Right lobe of liver (tissue), 6 donors: ENCODE measurements around the gene NTN1. TPM values are rescaled to one million over a fixed set of nuclear protein-coding genes. Genes with fewer than 3 reads are reported as not detected.

Experiments used
- ATAC-seq, 4 donors: fragments of 200-7000 bp; cut with Tn5 transposase; one replicate each; pipeline ENCODE4 v1.9.1; 2020; ENCODE audit warnings: mild to moderate bottlenecking in 4 of 4, moderate library complexity in 4 of 4
- DNase-seq, 3 donors: peaks; one replicate each; pipeline ENCODE4 v3.0.0-alpha.2; 2020
- H3K27ac ChIP-seq, 3 donors: fragments of 200-600 bp; one replicate each; pipeline ENCODE4 v1.8.0; 2022
- H3K27me3 ChIP-seq, 2 donors: fragments of 200-600 bp; one replicate each; pipeline ENCODE4 v1.8.0; 2022
- H3K36me3 ChIP-seq, 4 donors: fragments of 200-600 bp; sonication (generic) in 1 of 4; one replicate each; pipeline versions ENCODE4 v1.5.1 to v1.8.0; 2017 to 2022; ENCODE audit warnings: control low read depth in 1 of 4
- H3K4me1 ChIP-seq, 4 donors: fragments of 200-600 bp; sonication (generic) in 1 of 4; one replicate each; pipeline versions ENCODE4 v1.5.1 to v1.8.0; 2017 to 2022; ENCODE audit warnings: control low read depth in 1 of 4
- H3K4me3 ChIP-seq, 3 donors: fragments of 200-600 bp; one replicate each; pipeline ENCODE4 v1.8.0; 2022
- H3K9me3 ChIP-seq, 4 donors: fragments of 200-600 bp; sonication (generic) in 1 of 4; one replicate each; pipeline versions ENCODE4 v1.5.1 to v1.8.0; 2017 to 2022; ENCODE audit warnings: control low read depth in 1 of 4
- CTCF ChIP-seq, 4 donors: fragments of 200-600 bp in 3 of 4; fragments of 450-650 bp in 1 of 4; IDR thresholded peaks; one replicate each; pipeline versions ENCODE4 v1.5.1 to v1.8.0; 2016 to 2022; ENCODE audit warnings: antibody characterized with exemption in 4 of 4, mild to moderate bottlenecking in 2 of 4
- POLR2A ChIP-seq: fragments of 450-650 bp; IDR thresholded peaks from one replicate; pipeline ENCODE4 v1.6.1; 2017; ENCODE audit warnings: antibody characterized with exemption, mild to moderate bottlenecking
- WGBS: methylation state at CpG from one replicate; pipeline ENCODE4 v1.1.6; 2018; ENCODE audit warnings: low coverage, low lambda C conversion rate; ENCODE audit not compliant: insufficient coverage; ENCODE audit errors: missing lambda C conversion rate; 5-methylcytosine and 5-hydroxymethylcytosine counted together
- intact Hi-C, 2 donors: fragments of 100-400 bp; cut with DNase I; formaldehyde crosslinking; loops; one replicate each; pipeline versions ENCODE4 v1.11.2 to v1.14.1; 2022
- total RNA-seq, 6 experiments: library from RNA; depleted of rRNA in 2 of 6; stranded (reverse); fragments of >200 nt in 2 of 6; fragmentation: NEBNext Ultra II Directional in 3 of 6; extraction: Animal tissue kit (Norgen Biotek cat#: 25700) in 3 of 6; gene quantifications; one replicate each; pipeline versions ENCODE4 v1.1.0 to v1.2.4, GENCODE V29; 2016 to 2023
- donor health status: DM: no; HTN: yes; CAD: no.
- donor health status: DM: no; HTN: no; CAD: no.
- donor health status: DM: no; HTN: no; CAD: no.
- donor health status: DM: no; HTN: yes; CAD: no.
- donor health status: DM: no; HTN: yes; CAD: no.

The NTN1 gene
- total RNA-seq, 6 experiments from 2014 or later: 3.5 to 12.5 (median 8.5) TPM

- Histone ChIP-seq H3K27me3 (no peaks in the 10 kb centered on the region), H3K27ac (no peak overlapping the region), H3K4me3 (no peak overlapping the region), H3K36me3 (no peaks in the 10 kb centered on the region), H3K9me3 (no peaks in the 10 kb centered on the region), H3K4me1 (no peaks in the 10 kb centered on the region)
- intact Hi-C loops: no loop called here
- TF ChIP-seq CTCF (IDR thresholded peaks at IDR 0.05) (no peak), POLR2A (no peak)
- no peak for ATAC-seq
- no peak for DNase-seq
- WGBS: 89% methylated on average over 1 of the region's 1 CpG
Observed at GRCh38 chr17:9035249-9035648, 13.9 kb downstream of the NTN1 start.

GRCh38 chr17:9036336-9036735 is 15.0 kb downstream of the NTN1 start:
- ATAC-seq: no peak
- WGBS: 67% methylated on average over 3 of the region's 4 CpGs
- intact Hi-C loops: no loop called here

DNA sequence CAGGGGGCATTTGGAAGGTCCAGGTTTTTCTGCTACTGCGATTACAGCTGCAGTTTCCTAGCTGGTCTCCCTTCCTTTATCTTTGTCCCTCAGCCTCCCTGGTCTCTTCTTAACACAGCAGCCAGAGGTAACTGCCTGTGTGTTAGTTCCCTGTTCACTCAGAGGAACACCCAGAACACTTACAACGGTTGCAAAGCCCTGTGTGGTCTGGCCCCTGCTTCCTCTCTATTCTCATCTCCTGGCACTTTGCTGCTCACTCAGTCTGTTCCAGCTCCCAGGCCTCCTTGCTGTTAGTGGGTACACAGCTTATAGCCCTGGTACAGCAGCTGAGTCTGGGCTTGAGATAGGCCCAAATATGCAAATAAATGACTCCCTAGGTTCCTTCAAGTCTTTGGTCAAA is 16.4 kb downstream of the NTN1 start:
- DNase-seq (no peak), ATAC-seq (no peak)
- Histone ChIP-seq H3K9me3 (no peaks in the 10 kb centered on the region), H3K4me3 (no peak overlapping the region), H3K4me1 (no peaks in the 10 kb centered on the region), H3K27me3 (no peaks in the 10 kb centered on the region), H3K27ac (no peak overlapping the region), H3K36me3 (no peaks in the 10 kb centered on the region)
- TF ChIP-seq POLR2A (no peak), CTCF (IDR thresholded peaks at IDR 0.05) (no peak)
- intact Hi-C loops: no loop called here
- WGBS: 58% methylated on average over 2 of the region's 2 CpGs

More at GRCh38 chr17:9036336-9036735, 15.0 kb downstream of the NTN1 start:
- no peak for DNase-seq
- no peaks in the 10 kb centered on the region for H3K36me3 ChIP-seq
- no peak overlapping the region for H3K4me3 ChIP-seq
- no peaks in the 10 kb centered on the region for H3K4me1 ChIP-seq
- no peaks in the 10 kb centered on the region for H3K27me3 ChIP-seq
- TF ChIP-seq POLR2A (no peak), CTCF (IDR thresholded peaks at IDR 0.05) (no peak)
- H3K27ac ChIP-seq: no peak overlapping the region
- no peaks in the 10 kb centered on the region for H3K9me3 ChIP-seq

- ATAC-seq (no peak), DNase-seq (no peak)
- Histone ChIP-seq H3K27ac (no peak overlapping the region), H3K36me3 (no peaks in the 10 kb centered on the region), H3K27me3 (no peaks in the 10 kb centered on the region), H3K4me1 (no peaks in the 10 kb centered on the region), H3K9me3 (no peaks in the 10 kb centered on the region), H3K4me3 (no peak overlapping the region)
- no peak for TF ChIP-seq POLR2A
- no peak for TF ChIP-seq CTCF (IDR thresholded peaks at IDR 0.05)
- intact Hi-C loops: no loop called here
- 88% methylated on average over 1 of the region's 1 CpG for WGBS
Observed at GRCh38 chr17:9038380-9038779, 17.1 kb downstream of the NTN1 start.
